Mesenteric fat pad (tissue), 1 donor: Measurements from ENCODE around the gene PCNX2. TPM values are rescaled to one million over a fixed set of nuclear protein-coding genes. Genes with fewer than 3 reads are reported as not detected.

Experiments
- DNase-seq: peaks from one replicate; pipeline ENCODE4 v3.0.0-alpha.2; 2020; ENCODE audit warnings: low spot score
- total RNA-seq: library from RNA; stranded (reverse); fragmentation: NEBNext Ultra II Directional; extraction: Animal tissue kit (Norgen Biotek cat#: 25700); gene quantifications from one replicate; pipeline ENCODE4 v1.2.1, GENCODE V29; 2021
- donor health status: DM: yes; HTN: yes; CAD: no.

PCNX2 gene
- total RNA-seq, 1 donor from 2014 or later, result 6.1 TPM

- no peak for DNase-seq
These were observed 27.0 kb downstream of the PCNX2 start for GRCh38 chr1:233268389-233269022.

- no peak for DNase-seq
These were observed 33.8 kb downstream of the PCNX2 start for GRCh38 chr1:233261695-233262094.

DNA sequence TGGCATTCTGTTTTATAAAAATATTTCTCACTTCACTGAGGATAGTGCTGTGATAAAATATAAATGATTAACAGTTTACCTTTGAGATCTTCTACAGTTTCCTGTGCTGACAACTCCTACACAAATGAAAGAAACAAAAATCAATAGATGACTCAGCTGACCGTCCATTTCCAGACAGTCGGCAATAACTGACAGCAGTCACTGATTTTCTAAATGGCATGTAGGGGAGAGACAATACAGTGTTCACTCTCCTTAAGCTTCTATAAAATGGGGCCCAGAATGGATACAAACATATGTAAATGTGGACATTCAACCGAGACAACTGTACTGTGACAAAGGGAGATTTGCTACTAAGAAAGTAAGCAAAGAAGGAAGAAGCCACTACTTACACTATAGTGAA is 34.3 kb downstream of the PCNX2 start:
- no peak for DNase-seq

- DNase-seq, result no peak
These were observed 37.7 kb downstream of the PCNX2 start for GRCh38 chr1:233257786-233258185.

- DNase-seq, result no peak
These were observed 38.7 kb downstream of the PCNX2 start for GRCh38 chr1:233256789-233257188.

- DNase-seq, result no peak
These were observed 39.3 kb downstream of the PCNX2 start for GRCh38 chr1:233256191-233256590.

- DNase-seq, result no peak
These were observed 40.4 kb downstream of the PCNX2 start for GRCh38 chr1:233255145-233255544.

DNA sequence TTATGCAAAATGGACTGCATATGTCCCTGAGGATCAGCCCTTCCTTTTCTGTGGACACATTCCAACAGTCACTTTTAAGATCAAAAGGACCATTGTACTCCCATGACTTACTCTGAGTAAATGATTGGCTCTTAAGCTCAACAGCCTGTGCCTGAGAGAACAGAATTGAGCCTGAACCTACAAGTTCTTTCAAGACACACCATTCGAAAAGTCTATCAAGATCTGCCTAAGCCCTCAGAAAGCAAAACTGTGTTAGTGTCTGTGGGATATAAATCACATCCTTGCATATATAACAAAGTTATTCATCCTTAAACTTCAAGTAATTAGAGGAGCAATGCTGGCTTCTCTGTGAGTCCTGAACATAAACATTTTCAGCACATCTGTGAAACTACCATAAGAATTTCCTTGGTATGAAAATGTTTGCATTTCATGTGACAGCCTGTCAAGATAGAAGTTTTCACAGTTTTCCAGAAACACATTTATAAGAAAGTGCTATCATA is 41.6 kb downstream of the PCNX2 start:
- no peak for DNase-seq

DNA sequence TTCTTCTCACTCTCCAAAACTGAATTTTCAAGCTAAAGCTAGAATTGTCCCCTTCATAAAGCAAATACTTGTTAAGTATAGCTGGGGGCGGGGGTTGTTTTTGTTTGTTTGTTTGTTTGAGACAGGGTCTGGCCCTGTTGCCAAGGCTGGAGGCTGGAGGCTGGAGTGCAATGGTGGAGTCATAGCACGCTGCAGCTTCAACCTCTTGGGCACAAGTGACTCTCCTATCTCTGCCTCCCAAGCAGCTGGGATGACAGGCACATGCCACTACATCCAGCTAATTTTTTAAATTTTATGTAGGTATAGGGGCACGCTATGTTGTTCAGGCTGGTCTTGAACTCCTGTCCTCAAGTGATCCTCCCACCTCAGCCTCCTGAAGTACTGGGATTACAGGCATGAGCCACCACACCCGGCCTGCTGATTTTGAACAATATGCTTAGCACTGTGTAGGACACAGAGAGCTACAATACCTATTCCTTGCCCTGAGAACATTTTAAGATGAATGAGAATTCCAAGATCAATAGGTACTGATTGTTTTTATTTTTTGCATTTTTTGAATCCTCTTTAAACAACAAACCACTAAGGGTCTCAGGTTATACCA is 42.2 kb downstream of the PCNX2 start:
- no peak for DNase-seq

DNA sequence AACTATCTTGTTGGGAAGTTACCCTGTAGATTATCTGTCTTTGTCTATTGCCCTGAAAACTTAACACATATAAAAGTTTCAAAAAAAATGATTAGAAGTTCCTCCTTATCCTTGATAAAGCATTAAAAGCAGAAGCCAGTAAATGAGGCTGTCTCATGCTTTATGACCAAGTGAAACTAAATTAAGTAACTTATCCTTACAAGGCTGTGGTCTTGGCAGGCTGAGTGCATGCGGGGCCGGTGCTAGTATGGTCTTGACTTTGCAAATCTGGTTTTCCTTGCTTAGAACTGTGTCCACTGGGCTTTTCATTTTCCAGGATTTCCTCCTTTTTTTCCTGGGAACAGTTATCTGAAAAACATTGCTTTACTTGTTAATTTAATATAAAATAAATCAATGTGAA is 43.1 kb downstream of the PCNX2 start:
- DNase-seq, result no peak

DNA sequence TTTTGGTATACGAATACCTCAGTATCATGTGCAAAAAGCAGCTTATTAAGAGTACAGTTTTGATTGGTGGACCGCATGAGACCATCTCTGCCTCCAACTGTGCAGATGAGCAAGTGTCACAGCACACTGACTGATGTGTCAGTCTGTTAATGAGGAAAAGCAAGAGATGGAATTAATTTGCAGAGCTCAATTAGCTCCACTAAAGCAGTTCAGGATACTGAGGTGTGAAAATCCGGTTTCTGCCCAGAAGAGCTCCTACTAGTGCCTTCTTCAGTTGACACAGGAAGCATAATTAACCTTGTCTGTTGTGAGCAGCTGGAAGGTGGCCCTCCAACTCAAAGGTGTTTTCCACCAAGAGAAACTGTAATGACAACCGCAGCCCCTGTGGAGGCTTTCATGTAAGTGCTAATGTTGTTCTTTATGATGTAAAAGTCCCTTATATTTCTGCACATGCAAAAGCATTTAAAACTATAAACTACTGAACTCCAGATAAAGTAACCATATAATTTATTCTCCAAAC is 44.3 kb downstream of the PCNX2 start:
- DNase-seq, result no peak

GRCh38 chr1:233248014-233248413 is 47.5 kb downstream of the PCNX2 start:
- DNase-seq, result no peak

DNA sequence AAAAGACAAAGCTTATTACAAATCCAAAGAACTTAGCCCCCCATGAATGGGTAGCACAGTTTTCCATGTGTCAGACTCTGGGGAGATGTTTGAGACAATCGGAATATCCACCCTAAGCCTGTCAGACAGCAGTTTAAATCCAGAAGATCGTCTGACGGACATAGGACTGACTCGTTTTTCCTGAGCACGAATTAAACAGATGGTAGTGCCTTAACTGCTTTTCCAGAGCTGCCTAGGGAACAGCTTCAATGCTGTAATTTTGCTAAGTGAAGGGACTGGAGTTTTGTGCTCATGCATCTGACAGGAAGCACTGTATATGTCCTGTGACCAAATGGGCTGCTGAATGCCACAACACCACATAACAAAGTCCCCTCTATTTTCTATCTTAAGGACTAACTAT is 48.6 kb downstream of the PCNX2 start:
- DNase-seq, result no peak

GRCh38 chr1:233245191-233245765 is 50.2 kb downstream of the PCNX2 start:
- DNase-seq, result no peak

- no peak for DNase-seq
These were observed 51.3 kb downstream of the PCNX2 start for GRCh38 chr1:233244183-233244582.

GRCh38 chr1:233242827-233243483 is 52.6 kb downstream of the PCNX2 start:
- no peak for DNase-seq

GRCh38 chr1:233241759-233242158 is 53.8 kb downstream of the PCNX2 start:
- no peak for DNase-seq

DNA sequence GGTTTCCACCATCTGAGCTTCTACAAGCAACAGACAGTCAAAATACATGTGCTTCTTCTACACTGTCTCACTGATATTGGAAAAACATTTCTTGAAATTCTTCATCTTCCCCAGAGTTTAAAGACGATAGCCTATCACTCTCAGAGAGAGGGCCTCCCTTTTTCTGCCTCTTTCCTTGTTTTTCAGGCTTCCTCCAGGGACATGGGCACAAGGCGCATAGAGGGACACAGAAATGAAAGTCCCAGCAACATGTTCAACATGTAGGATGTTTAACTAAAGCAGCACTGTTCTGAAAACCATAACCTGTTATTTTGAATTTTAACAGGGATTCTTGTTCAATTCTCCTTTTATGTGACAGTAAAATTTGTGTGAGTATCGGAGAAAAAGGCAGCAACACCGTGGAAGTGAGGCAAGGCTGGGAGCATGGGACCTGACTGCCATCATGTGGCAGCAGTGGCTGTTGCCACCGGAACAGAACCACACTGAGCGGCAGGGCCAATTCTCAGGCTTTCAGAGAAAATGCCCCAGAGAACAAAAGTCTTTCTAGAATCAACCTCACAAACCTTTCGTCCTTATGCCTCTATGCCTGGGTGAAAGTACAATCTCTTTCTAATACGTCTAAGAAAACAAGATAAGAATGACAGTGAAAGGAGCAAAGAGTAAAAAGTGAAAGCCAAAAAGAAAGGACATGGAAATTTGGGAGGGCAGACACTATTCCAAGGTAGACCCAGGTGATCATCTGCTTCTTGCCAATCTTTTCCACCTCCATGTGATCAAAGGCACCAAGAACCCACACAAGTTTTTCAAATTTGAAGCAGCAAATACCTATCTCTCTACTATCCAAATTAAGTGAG is 54.5 kb downstream of the PCNX2 start:
- DNase-seq, result no peak

DNA sequence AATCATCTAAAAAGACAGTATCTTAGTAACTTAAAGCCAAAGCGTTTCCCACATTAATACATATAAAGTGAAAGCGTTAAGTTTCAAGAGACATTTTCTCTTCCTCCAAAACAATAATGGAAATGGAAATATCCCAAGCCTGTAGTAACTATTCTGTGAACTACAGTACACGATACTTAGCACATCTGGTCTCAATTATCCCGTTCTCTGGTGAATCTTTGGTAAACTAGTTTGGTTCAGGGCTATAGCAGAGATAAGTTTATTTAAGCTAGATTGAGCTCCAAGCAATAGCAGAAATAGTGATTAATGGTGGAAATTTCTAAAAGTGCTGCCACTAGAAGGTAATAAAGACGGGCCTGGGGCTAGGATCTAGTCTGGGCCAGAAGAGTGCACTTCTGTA is 55.2 kb downstream of the PCNX2 start:
- DNase-seq, result no peak

DNA sequence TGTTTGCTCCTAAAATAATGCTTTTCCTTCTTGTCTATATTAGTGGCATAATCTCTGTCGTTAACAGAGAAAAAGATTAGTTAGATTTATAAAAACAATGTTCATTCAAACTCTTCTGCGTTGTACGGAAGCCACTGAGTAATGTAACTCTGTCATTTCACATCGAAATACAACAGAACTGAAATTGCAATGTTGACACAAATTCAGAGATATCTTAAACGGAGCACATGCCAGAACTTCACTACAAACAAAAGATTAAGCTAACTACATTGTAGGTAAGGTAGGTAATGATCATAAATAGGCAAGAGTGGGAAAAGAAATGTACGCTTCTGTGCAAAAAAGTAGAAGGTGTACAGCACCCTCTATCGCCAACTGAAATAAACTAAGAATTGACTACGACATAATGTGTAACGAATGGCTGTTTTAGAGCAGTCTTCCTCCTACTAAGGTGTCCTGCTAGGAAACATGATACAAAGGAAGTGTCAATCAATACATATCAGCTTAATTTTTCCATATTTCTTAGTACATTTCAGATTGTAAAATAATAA is 56.6 kb downstream of the PCNX2 start:
- no peak for DNase-seq

DNA sequence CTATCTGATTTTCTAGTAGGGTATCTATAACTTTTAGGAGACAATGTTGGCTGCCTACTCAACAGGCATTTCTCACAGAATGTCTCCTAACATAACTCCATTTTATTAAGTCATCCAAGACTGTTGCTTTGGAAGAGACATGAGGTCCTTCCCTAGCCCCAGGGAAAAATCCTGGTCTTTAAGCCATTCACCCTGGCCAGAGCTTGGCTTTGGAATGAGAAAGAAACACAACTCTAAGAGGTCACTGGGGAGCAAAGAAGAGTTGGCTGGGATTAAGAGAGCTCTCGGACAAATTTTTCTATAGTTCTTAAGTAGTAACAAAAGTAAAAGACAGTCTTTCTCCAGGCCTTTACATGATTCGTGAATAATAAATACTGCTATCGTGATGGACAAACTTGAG is 57.9 kb downstream of the PCNX2 start:
- no peak for DNase-seq
